ENCODE results near the gene CCR9.
A peak's percentile ranks its signal among the peaks of the same experiment; 100 is the strongest.

The CCR9 gene

GRCh38 chr3:45909542-45909941 lies 23.2 kb downstream of the CCR9 start:
- no peak for DNase-seq

GRCh38 chr3:45910892-45911291 lies 24.5 kb downstream of the CCR9 start:
- no peak for DNase-seq

- DNase-seq: no peak
Observed at GRCh38 chr3:45911511-45912226, 25.3 kb downstream of the CCR9 start.

- no peak for DNase-seq
Observed at GRCh38 chr3:45912435-45912834, 26.1 kb downstream of the CCR9 start.

- no peak for DNase-seq
Observed at GRCh38 chr3:45914362-45915058, 28.2 kb downstream of the CCR9 start.

- DNase-seq: no peak
Observed at GRCh38 chr3:45915059-45915439, 28.7 kb downstream of the CCR9 start.

GRCh38 chr3:45915518-45916231 lies 29.3 kb downstream of the CCR9 start:
- DNase-seq: peak; percentile 54

- DNase-seq: no peak
Observed at GRCh38 chr3:45917146-45917898, 31.0 kb downstream of the CCR9 start.

- DNase-seq: no peak
Observed at GRCh38 chr3:45921158-45922038, 35.1 kb downstream of the CCR9 start.

GRCh38 chr3:45922039-45922326 lies 35.6 kb downstream of the CCR9 start:
- DNase-seq: no peak

- no peak for DNase-seq
Observed at GRCh38 chr3:45922950-45923590, 36.7 kb downstream of the CCR9 start.

GRCh38 chr3:45923755-45924154 lies 37.4 kb downstream of the CCR9 start:
- no peak for DNase-seq

- DNase-seq: no peak
Observed at GRCh38 chr3:45927881-45928280, 41.5 kb downstream of the CCR9 start.

GRCh38 chr3:45929042-45929679 lies 42.8 kb downstream of the CCR9 start:
- peak; percentile 51 for DNase-seq

GRCh38 chr3:45931496-45931895 lies 45.2 kb downstream of the CCR9 start:
- no peak for DNase-seq

GRCh38 chr3:45932112-45932511 lies 45.8 kb downstream of the CCR9 start:
- DNase-seq: no peak

GRCh38 chr3:45933591-45933990 lies 47.2 kb downstream of the CCR9 start:
- DNase-seq: no peak

GRCh38 chr3:45936261-45936660 lies 49.9 kb downstream of the CCR9 start:
- no peak for DNase-seq

- DNase-seq: no peak
Observed at GRCh38 chr3:45937206-45938042, 51.1 kb downstream of the CCR9 start.

- DNase-seq: no peak
Observed at GRCh38 chr3:45938043-45938435, 51.7 kb downstream of the CCR9 start.
